Activated CD4-positive, alpha-beta T cell treated with anti-CD3 and anti-CD28 coated beads, Interleukin-10, Interleukin-2, amounts not matched to agents 100 ng/mL and 50 ng/mL, durations not matched to agents 16 hours and 8 hours (primary cell): ENCODE results near the gene ZNF280A.
A peak's percentile ranks its signal among the peaks of the same experiment; 100 is the strongest.

Experiments used
- DNase-seq: peaks from one replicate; pipeline ENCODE4 v3.0.0-alpha.2; 2020

The ZNF280A gene

GRCh38 chr22:22520020-22520656 lies at the start of gene ZNF280A:
Gene ZNF280A (minus strand): TSS chr22:22520270. CDS start chr22:22515630, 4,640 bp downstream.
- DNase-seq, result no peak

GRCh38 chr22:22569218-22569617 lies 49.1 kb upstream of the ZNF280A start:
- DNase-seq, result no peak

GRCh38 chr22:22565981-22566380 lies 45.9 kb upstream of the ZNF280A start:
- DNase-seq, result no peak

- peak; percentile 88 for DNase-seq
These were observed 39.0 kb upstream of the ZNF280A start, which contains the start of gene PRAME for GRCh38 chr22:22558972-22559603. Gene PRAME (minus strand): TSS chr22:22559265. CDS start chr22:22556832, 2,433 bp downstream.

- no peak for DNase-seq
These were observed 38.3 kb upstream of the ZNF280A start for GRCh38 chr22:22558071-22558971.

- DNase-seq, result no peak
These were observed 37.2 kb upstream of the ZNF280A start for GRCh38 chr22:22556995-22557925.

- no peak for DNase-seq
These were observed 36.5 kb upstream of the ZNF280A start for GRCh38 chr22:22556578-22556977.

GRCh38 chr22:22555596-22555995 lies 35.5 kb upstream of the ZNF280A start:
- DNase-seq, result no peak

- DNase-seq, result no peak
These were observed 34.7 kb upstream of the ZNF280A start for GRCh38 chr22:22554587-22555284.

- DNase-seq, result no peak
These were observed 33.9 kb upstream of the ZNF280A start for GRCh38 chr22:22553735-22554586.

GRCh38 chr22:22553141-22553540 lies 33.1 kb upstream of the ZNF280A start:
- no peak for DNase-seq

GRCh38 chr22:22552630-22553029 lies 32.6 kb upstream of the ZNF280A start:
- no peak for DNase-seq

- DNase-seq, result no peak
These were observed 30.8 kb upstream of the ZNF280A start for GRCh38 chr22:22550789-22551434.

GRCh38 chr22:22548910-22549309 lies 28.8 kb upstream of the ZNF280A start:
- no peak for DNase-seq

- DNase-seq, result no peak
These were observed 28.2 kb upstream of the ZNF280A start for GRCh38 chr22:22548317-22548716.

- no peak for DNase-seq
These were observed 27.7 kb upstream of the ZNF280A start for GRCh38 chr22:22547692-22548300.

GRCh38 chr22:22547226-22547625 lies 27.2 kb upstream of the ZNF280A start:
- DNase-seq, result no peak

GRCh38 chr22:22546490-22546889 lies 26.4 kb upstream of the ZNF280A start:
- DNase-seq, result no peak

GRCh38 chr22:22545084-22545483 lies 25.0 kb upstream of the ZNF280A start:
- DNase-seq, result no peak
